Cardiac muscle cell (in vitro differentiated cells and primary cell): ENCODE data around the gene LSM4. TPM values are rescaled to one million over a fixed set of nuclear protein-coding genes. Genes with fewer than 3 reads are reported as not detected.
A peak's percentile ranks its signal among the peaks of the same experiment; 100 is the strongest.
"Not testable (repeated sequence)": the region's sequence is repeated elsewhere in the genome, so short reads cannot be mapped to it uniquely, and the experiment has no call there.

Experiments used
- DNase-seq, 2 donors: peaks; one replicate each; pipeline versions ENCODE4 v3.0.0 to v3.0.0-alpha.2; 2010 to 2017; ENCODE audit warnings: low read depth in 1 of 2, low spot score in 1 of 2
- H3K27ac ChIP-seq: fragments of 200-600 bp; sonication (generic); 2 replicates; pipeline ENCODE4 v1.5.1; 2016
- H3K27me3 ChIP-seq: fragments of 200-600 bp; sonication (generic); 2 replicates; pipeline ENCODE4 v1.6.0; 2016; ENCODE audit warnings: control low read depth
- H3K36me3 ChIP-seq: fragments of 200-600 bp; sonication (generic); 2 replicates; pipeline ENCODE4 v1.5.1; 2016; ENCODE audit warnings: control low read depth
- H3K4me1 ChIP-seq: fragments of 200-600 bp; sonication (generic); 2 replicates; pipeline ENCODE4 v1.8.1; 2017; ENCODE audit warnings: low read depth, mild to moderate bottlenecking, mixed run types
- H3K4me3 ChIP-seq: fragments of 200-600 bp; sonication (generic); 2 replicates; pipeline ENCODE4 v1.5.1; 2016; ENCODE audit warnings: mild to moderate bottlenecking
- H3K9me3 ChIP-seq: fragments of 200-600 bp; sonication (generic); 2 replicates; pipeline ENCODE4 v1.5.1; 2017; ENCODE audit warnings: low read depth, mild to moderate bottlenecking, control low read depth
- CTCF ChIP-seq: IDR thresholded peaks from 2 replicates; pipeline ENCODE4 v1.5.1; 2012; ENCODE audit warnings: low read depth, mild to moderate bottlenecking, low read length
- polyA plus RNA-seq: library from polyadenylated mRNA; unstranded; fragments of >200 nt; fragmentation: Nextera tagmentation; extraction: Ambion mirVana; gene quantifications from 2 replicates; pipeline ENCODE4 v1.2.1, GENCODE V29; 2016
- total RNA-seq: library from RNA; depleted of rRNA; stranded (reverse); fragments of >200 nt; gene quantifications from 2 replicates; pipeline ENCODE4 v1.2.3, GENCODE V29; 2016

LSM4 gene
- total and polyA plus RNA-seq, 2 experiments from 2014 or later: 418 to 493 TPM

- peaks cover 4% of the 10 kb centered on the region for H3K36me3 ChIP-seq
- no peak overlapping the region for H3K4me3 ChIP-seq
- no peak for TF ChIP-seq CTCF
- DNase-seq: no peak
- H3K27me3 ChIP-seq: no peaks in the 10 kb centered on the region
- no peaks in the 10 kb centered on the region for H3K4me1 ChIP-seq
- no peak overlapping the region for H3K27ac ChIP-seq
- H3K9me3 ChIP-seq: no peaks in the 10 kb centered on the region
Measured at GRCh38 chr19:18351544-18351943, 28.7 kb upstream of the LSM4 start.

- DNase-seq: no peak
- no peak for TF ChIP-seq CTCF
Measured at GRCh38 chr19:18350490-18350889, 27.6 kb upstream of the LSM4 start.

GRCh38 chr19:18349524-18350128 lies 26.8 kb upstream of the LSM4 start:
- H3K36me3 ChIP-seq: no peaks in the 10 kb centered on the region
- H3K9me3 ChIP-seq: no peaks in the 10 kb centered on the region
- TF ChIP-seq CTCF: peak; percentile 90
- no peaks in the 10 kb centered on the region for H3K4me1 ChIP-seq
- H3K27me3 ChIP-seq: no peaks in the 10 kb centered on the region
- peak; percentile 43 to 76 for DNase-seq
- no peak overlapping the region for H3K27ac ChIP-seq
- no peak overlapping the region for H3K4me3 ChIP-seq

More at GRCh38 chr19:18350490-18350889, 27.6 kb upstream of the LSM4 start:
- Histone ChIP-seq H3K4me1 (no peaks in the 10 kb centered on the region), H3K4me3 (no peak overlapping the region), H3K36me3 (no peaks in the 10 kb centered on the region), H3K27me3 (no peaks in the 10 kb centered on the region), H3K9me3 (no peaks in the 10 kb centered on the region), H3K27ac (no peak overlapping the region)

DNA sequence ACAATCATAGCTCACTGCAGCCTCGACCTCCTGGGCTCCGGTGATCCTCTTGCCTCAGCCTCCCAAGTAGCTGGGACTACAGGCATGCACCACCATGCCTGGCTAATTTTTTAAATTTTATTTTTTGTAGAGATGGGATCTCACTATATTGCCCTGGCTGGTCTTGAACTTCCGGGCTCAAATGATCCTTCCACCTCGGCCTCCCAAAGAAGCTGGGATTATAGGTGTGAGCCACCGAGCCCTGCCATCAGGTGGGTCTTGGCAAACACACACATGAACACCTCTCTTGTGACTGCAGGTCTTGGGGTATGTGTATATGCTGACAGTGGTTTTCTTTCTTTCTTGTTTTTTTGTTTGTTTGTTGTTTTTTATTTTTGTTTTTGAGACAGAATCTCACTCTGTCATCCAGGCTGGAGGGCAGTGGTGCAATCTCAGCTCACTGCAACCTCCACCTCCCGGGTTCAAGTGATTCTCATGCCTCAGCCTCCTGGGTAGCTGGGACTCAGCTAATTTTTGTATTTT lies 26.0 kb upstream of the LSM4 start:
- not testable (repeated sequence) for H3K9me3 ChIP-seq, H3K4me3 ChIP-seq, H3K27ac ChIP-seq, H3K36me3 ChIP-seq, H3K4me1 ChIP-seq, DNase-seq, H3K27me3 ChIP-seq

- H3K4me3 ChIP-seq: no peak overlapping the region
- no peaks in the 10 kb centered on the region for H3K36me3 ChIP-seq
- no peak overlapping the region for H3K27ac ChIP-seq
- H3K4me1 ChIP-seq: no peaks in the 10 kb centered on the region
- H3K9me3 ChIP-seq: no peaks in the 10 kb centered on the region
- TF ChIP-seq CTCF: no peak
- no peak for DNase-seq
- H3K27me3 ChIP-seq: no peaks in the 10 kb centered on the region
Measured at GRCh38 chr19:18348171-18348570, 25.3 kb upstream of the LSM4 start.

- Histone ChIP-seq H3K4me1 (peaks cover 3% of the 10 kb centered on the region), H3K36me3 (no peaks in the 10 kb centered on the region), H3K27me3 (no peaks in the 10 kb centered on the region), H3K4me3 (no peak overlapping the region), H3K27ac (no peak overlapping the region), H3K9me3 (no peaks in the 10 kb centered on the region)
- no peak for TF ChIP-seq CTCF
- DNase-seq: no peak
Measured at GRCh38 chr19:18346091-18346490, 23.2 kb upstream of the LSM4 start.
